K562 (cell line): Measurements from ENCODE around the gene UBE2B. TPM values are rescaled to one million over a fixed set of nuclear protein-coding genes. Genes with fewer than 3 reads are reported as not detected.

Experiments used
- CXXC5 ChIP-seq: fragments of 250-450 bp; sonication (Bioruptor Pico); IDR thresholded peaks from 2 replicates; pipeline ENCODE4 v1.8.0; 2022; ENCODE audit warnings: inconsistent platforms, mild to moderate bottlenecking, moderate library complexity
- FOXM1 ChIP-seq, 2 experiments: fragments of 450-650 bp in 1 of 2; sonication (generic) in 1 of 2; formaldehyde crosslinking in 1 of 2; IDR thresholded peaks; 2 replicates each; pipeline versions ENCODE4 v1.6.1 to v1.9.0; 2017 to 2022; ENCODE audit warnings: low read depth in 2 of 2, mild to moderate bottlenecking in 2 of 2, missing genetic modification reagents in 1 of 2, moderate library complexity in 1 of 2
- KAT8 ChIP-seq: fragments of 450-650 bp; IDR thresholded peaks from 2 replicates; pipeline ENCODE4 v1.6.1; 2016; ENCODE audit warnings: low read depth, mild to moderate bottlenecking
- MGA ChIP-seq: fragments of 450-650 bp; IDR thresholded peaks from 2 replicates; pipeline ENCODE4 v1.6.1; 2016; ENCODE audit warnings: mild to moderate bottlenecking, moderate library complexity
- MNT ChIP-seq, 2 experiments: fragments of 450-650 bp; conservative IDR thresholded peaks; 2 replicates each; pipeline ENCODE4 v1.6.1; 2017; ENCODE audit warnings: mild to moderate bottlenecking in 2 of 2, moderate library complexity in 2 of 2
- MYC ChIP-seq, 2 experiments: fragments of 250-450 bp in 1 of 2; sonication (Bioruptor Pico) in 1 of 2; IDR thresholded peaks; 2 replicates each; pipeline versions ENCODE4 v1.5.1 to v1.6.1; 2012 to 2021; ENCODE audit warnings: low read depth in 2 of 2, borderline replicate concordance in 1 of 2, improper control_type of control experiment in 1 of 2, low read length in 1 of 2, mild to moderate bottlenecking in 1 of 2, moderate library complexity in 1 of 2
- POLR2G ChIP-seq: fragments of 200-400 bp; formaldehyde crosslinking; IDR thresholded peaks from 2 replicates; pipeline ENCODE4 v1.6.1; 2017; ENCODE audit warnings: low read depth, mild to moderate bottlenecking, antibody characterized with exemption, low read length, moderate library complexity
- YBX1 ChIP-seq: fragments of 450-650 bp; IDR thresholded peaks from 2 replicates; pipeline ENCODE4 v1.7.1; 2016; ENCODE audit warnings: mild to moderate bottlenecking
- ZBTB26 ChIP-seq: fragments of 450-650 bp; formaldehyde crosslinking; IDR thresholded peaks from 2 replicates; pipeline ENCODE4 v1.4.0; 2022; ENCODE audit warnings: missing genetic modification characterization
- ZNF586 ChIP-seq: fragments of 450-650 bp; formaldehyde crosslinking; conservative IDR thresholded peaks from 2 replicates; pipeline ENCODE4 v1.4.0; 2020; ENCODE audit warnings: mild to moderate bottlenecking, moderate library complexity
- ZNF644 ChIP-seq: fragments of 200-800 bp; sonication (Bioruptor generic); IDR thresholded peaks from 2 replicates; pipeline ENCODE4 v1.6.1; 2016; ENCODE audit warnings: low read depth, missing genetic modification characterization, missing compliant biosample characterization
- polyA plus RNA-seq, 8 experiments: library from polyadenylated mRNA; depleted of rRNA in 4 of 8; stranded (reverse) in 5 of 8; unstranded in 3 of 8; fragments of >200 nt; fragmentation: Nextera tagmentation in 2 of 8; fragmentation: Illumina TruSeq in 1 of 8; extraction: Ambion mirVana in 2 of 8; extraction: Trizol in 1 of 8; gene quantifications; 2 replicates each; pipeline versions ENCODE4 v1.2.1 to v1.2.3, GENCODE V29; 2011 to 2014; ENCODE audit warnings: inconsistent platforms in 1 of 8, missing spikeins in 1 of 8
- total RNA-seq, 7 experiments: library from RNA; depleted of rRNA in 6 of 7; stranded (reverse); fragments of >200 nt in 6 of 7; fragmentation: Illumina TruSeq in 2 of 7; extraction: Trizol in 2 of 7; gene quantifications; 2 replicates each; pipeline versions ENCODE4 v1.2.1 to v1.2.3, GENCODE V29; 2011 to 2021; ENCODE audit warnings: low replicate concordance in 1 of 7

The UBE2B gene
- total and polyA plus RNA-seq, 9 of the 15 experiments (the other 6 are each of a cell fraction or from before 2014, with no cell fraction given), result 13.1 to 198 (median 75.5) TPM

GRCh38 chr5:134437847-134438581 is 66.6 kb downstream of the UBE2B start (continued):
- TF ChIP-seq MGA (peak; percentile 35; the same call in 1 of the 2 replicates), ZNF644 (tag) (0 out of 2 replicates have a peak, but pooled peaks have one; percentile 25), ZNF586 (CRISPR knock-in tag) (no peak), CXXC5 (no peak), MNT (conservative IDR thresholded peaks at IDR 0.05) (peak in 1 of 2 experiments; percentile 43; a peak in 2 of 4 replicates), POLR2G (0 out of 2 replicates have a peak, but pooled peaks have one; percentile 21), YBX1 (no peak), KAT8 (no peak), ZBTB26 (CRISPR knock-in tag) (no peak), FOXM1 (IDR thresholded peaks at IDR 0.05; ENCODE audit: low read depth) (peak; percentile 70; the same call in 1 of the 2 replicates), FOXM1 (CRISPR knock-in tag; IDR thresholded peaks at IDR 0.05; ENCODE audit: low read depth) (no peak), MYC (IDR thresholded peaks at IDR 0.05; ENCODE audit: low read depth, low read length) (peak; percentile 57; the same call in 1 of the 2 replicates), MYC (CRISPR knock-in tag; IDR thresholded peaks at IDR 0.05; ENCODE audit: borderline replicate concordance, low read depth) (no peak)
